T follicular helper cell (primary cell): Measurements from ENCODE around the gene PTK6.
"Not testable (repeated sequence)": the region's sequence is repeated elsewhere in the genome, so short reads cannot be mapped to it uniquely, and the experiment has no call there.

Source experiments
- DNase-seq: peaks from one replicate; pipeline ENCODE4 v3.0.0-alpha.2; 2020; ENCODE audit warnings: low read depth

PTK6 gene

GRCh38 chr20:63495167-63495720 lies 41.9 kb downstream of the PTK6 start:
- DNase-seq: no peak

- DNase-seq: no peak
These were observed 42.6 kb downstream of the PTK6 start for GRCh38 chr20:63494420-63495166.

- DNase-seq: no peak
These were observed 43.1 kb downstream of the PTK6 start for GRCh38 chr20:63494084-63494419.

GRCh38 chr20:63493563-63494020 lies 43.6 kb downstream of the PTK6 start:
- no peak for DNase-seq

GRCh38 chr20:63492982-63493381 lies 44.2 kb downstream of the PTK6 start:
- no peak for DNase-seq

- no peak for DNase-seq
These were observed 44.7 kb downstream of the PTK6 start for GRCh38 chr20:63492518-63492917.

- DNase-seq: no peak
These were observed 45.4 kb downstream of the PTK6 start for GRCh38 chr20:63491635-63492230.

- DNase-seq: no peak
These were observed 46.1 kb downstream of the PTK6 start for GRCh38 chr20:63491078-63491477.

- DNase-seq: no peak
These were observed 46.8 kb downstream of the PTK6 start for GRCh38 chr20:63490416-63490815.

- no peak for DNase-seq
These were observed 48.6 kb downstream of the PTK6 start for GRCh38 chr20:63488315-63489251.

GRCh38 chr20:63487781-63488241 lies 49.4 kb downstream of the PTK6 start:
- no peak for DNase-seq

- DNase-seq: no peak
These were observed 49.9 kb downstream of the PTK6 start for GRCh38 chr20:63487116-63487764.

- no peak for DNase-seq
These were observed 50.8 kb downstream of the PTK6 start for GRCh38 chr20:63486300-63486855.

GRCh38 chr20:63484651-63485403 lies 52.3 kb downstream of the PTK6 start:
- DNase-seq: no peak

- DNase-seq: no peak
These were observed 52.9 kb downstream of the PTK6 start for GRCh38 chr20:63484236-63484635.

GRCh38 chr20:63483834-63484233 lies 53.3 kb downstream of the PTK6 start:
- DNase-seq: no peak

- DNase-seq: no peak
These were observed 55.1 kb downstream of the PTK6 start for GRCh38 chr20:63482021-63482587.

GRCh38 chr20:63481503-63481902 lies 55.7 kb downstream of the PTK6 start:
- no peak for DNase-seq

- DNase-seq: not testable (repeated sequence)
These were observed 57.3 kb downstream of the PTK6 start for GRCh38 chr20:63479695-63480419.
